ENCODE data around the gene SMTNL1.

The SMTNL1 gene

GRCh38 chr11:57544566-57544965 lies 7.2 kb downstream of the SMTNL1 start:
- DNase-seq (ENCODE audit: low read depth in 2 of 2): no peak

GRCh38 chr11:57545883-57546282 lies 8.5 kb downstream of the SMTNL1 start:
- no peak for DNase-seq (ENCODE audit: low read depth in 2 of 2)

- no peak for DNase-seq (ENCODE audit: low read depth in 2 of 2)
Measured at GRCh38 chr11:57546451-57546850, 9.1 kb downstream of the SMTNL1 start.

- DNase-seq (ENCODE audit: low read depth in 2 of 2): no peak
Measured at GRCh38 chr11:57546869-57547475, 9.6 kb downstream of the SMTNL1 start.

- DNase-seq (ENCODE audit: low read depth in 2 of 2): no peak
Measured at GRCh38 chr11:57547854-57548377, 10.5 kb downstream of the SMTNL1 start.

- no peak for DNase-seq (ENCODE audit: low read depth in 2 of 2)
Measured at GRCh38 chr11:57549983-57550382, 12.6 kb downstream of the SMTNL1 start.

GRCh38 chr11:57551941-57552340 lies 14.5 kb downstream of the SMTNL1 start:
- no peak for DNase-seq (ENCODE audit: low read depth in 2 of 2)

GRCh38 chr11:57552479-57552878 lies 15.1 kb downstream of the SMTNL1 start:
- DNase-seq (ENCODE audit: low read depth in 2 of 2): no peak

GRCh38 chr11:57555393-57555792 lies 18.0 kb downstream of the SMTNL1 start:
- DNase-seq (ENCODE audit: low read depth in 2 of 2): no peak

GRCh38 chr11:57556041-57556440 lies 18.6 kb downstream of the SMTNL1 start:
- no peak for DNase-seq (ENCODE audit: low read depth in 2 of 2)

GRCh38 chr11:57560146-57560545 lies 22.8 kb downstream of the SMTNL1 start:
- DNase-seq (ENCODE audit: low read depth in 2 of 2): no peak

- DNase-seq (ENCODE audit: low read depth in 2 of 2): no peak
Measured at GRCh38 chr11:57562596-57562995, 25.2 kb downstream of the SMTNL1 start.

GRCh38 chr11:57566005-57566904 lies 28.9 kb downstream of the SMTNL1 start:
- no peak for DNase-seq (ENCODE audit: low read depth in 2 of 2)

GRCh38 chr11:57566905-57567514 lies 29.6 kb downstream of the SMTNL1 start:
- DNase-seq (ENCODE audit: low read depth in 2 of 2): no peak

GRCh38 chr11:57567515-57568329 lies 30.3 kb downstream of the SMTNL1 start, which contains the start of gene UBE2L6:
Gene UBE2L6 (minus strand): TSS chr11:57567672. CDS start chr11:57567611, 61 bp downstream.
- DNase-seq (ENCODE audit: low read depth in 2 of 2): peak; percentile 80 to 87

- DNase-seq (ENCODE audit: low read depth in 2 of 2): no peak
Measured at GRCh38 chr11:57568330-57568766, 31.0 kb downstream of the SMTNL1 start.

- DNase-seq (ENCODE audit: low read depth in 2 of 2): no peak
Measured at GRCh38 chr11:57571606-57572005, 34.2 kb downstream of the SMTNL1 start.

- DNase-seq (ENCODE audit: low read depth in 2 of 2): no peak
Measured at GRCh38 chr11:57574061-57574460, 36.7 kb downstream of the SMTNL1 start.

GRCh38 chr11:57584341-57584740 lies 46.9 kb downstream of the SMTNL1 start:
- no peak for DNase-seq (ENCODE audit: low read depth in 2 of 2)

- no peak for DNase-seq (ENCODE audit: low read depth in 2 of 2)
Measured at GRCh38 chr11:57585301-57585700, 47.9 kb downstream of the SMTNL1 start.

GRCh38 chr11:57586711-57587245 lies 49.4 kb downstream of the SMTNL1 start:
- no peak for DNase-seq (ENCODE audit: low read depth in 2 of 2)

Data from stimulated activated CD8-positive, alpha-beta memory T cell treated with anti-CD3 and anti-CD28 coated beads, Interleukin-2, amount 100 ng/mL, for 48 hours (primary cell).